Omental fat pad (tissue), 4 donors: ENCODE results near the gene PTPRM. TPM values are rescaled to one million over a fixed set of nuclear protein-coding genes. Genes with fewer than 3 reads are reported as not detected.

ENCODE experiments used
- ATAC-seq: fragments of 150-250 bp; one replicate; pipeline ENCODE4 v1.9.1; 2016; ENCODE audit warnings: mild to moderate bottlenecking, moderate library complexity; ENCODE audit not compliant: low FRiP score
- DNase-seq: peaks from one replicate; pipeline ENCODE4 v3.0.0-alpha.2; 2019; ENCODE audit warnings: low spot score
- CTCF ChIP-seq, 3 donors: fragments of 450-650 bp; IDR thresholded peaks; one replicate each; pipeline ENCODE4 v1.5.1; 2016 to 2017; ENCODE audit warnings: antibody characterized with exemption in 3 of 3, mild to moderate bottlenecking in 3 of 3, moderate library complexity in 2 of 3
- small RNA-seq: library from RNA; depleted of rRNA; stranded (forward); fragments of <200 nt; gene quantifications from one replicate; pipeline ENCODE3, GENCODE V24; 2016
- total RNA-seq, 4 donors: library from RNA; depleted of rRNA; stranded (reverse); fragments of >200 nt; gene quantifications; one replicate each; pipeline ENCODE4 v1.1.0, GENCODE V29; 2016

PTPRM gene
- total RNA-seq, 4 donors from 2014 or later, result 64.8 to 238 (median 144) TPM

- ATAC-seq, result no peak
- DNase-seq, result no peak
- TF ChIP-seq CTCF (IDR thresholded peaks at IDR 0.05), result no peak
Observed at GRCh38 chr18:8450898-8451665, 884.0 kb downstream of the PTPRM start.

DNA sequence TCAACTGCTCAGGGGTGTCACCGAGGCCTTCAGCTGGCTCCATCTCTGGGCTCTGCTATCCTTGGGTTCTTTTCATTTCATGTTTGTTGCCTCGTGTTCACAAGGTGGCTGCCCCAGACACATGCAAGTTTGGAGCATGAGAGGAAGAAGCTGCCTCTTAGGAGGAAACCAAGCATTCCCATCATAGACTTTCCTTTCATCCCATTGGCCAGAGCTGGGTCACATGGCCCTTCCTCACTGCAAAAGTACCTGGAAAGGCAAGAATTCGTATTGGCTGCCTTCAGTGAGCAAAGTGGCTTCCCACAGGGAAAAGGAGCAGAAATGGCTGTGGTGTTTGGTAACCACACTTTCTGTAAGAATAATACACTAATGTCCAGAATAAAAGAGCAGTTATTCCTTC is 886.4 kb downstream of the PTPRM start:
- DNase-seq (no peak), ATAC-seq (no peak)
- TF ChIP-seq CTCF (IDR thresholded peaks at IDR 0.05), result no peak

GRCh38 chr18:8454136-8454535 is 887.0 kb downstream of the PTPRM start:
- no peak for TF ChIP-seq CTCF (IDR thresholded peaks at IDR 0.05)
- ATAC-seq, result no peak
- no peak for DNase-seq

- no peak for ATAC-seq
- DNase-seq, result no peak
- no peak for TF ChIP-seq CTCF (IDR thresholded peaks at IDR 0.05)
Observed at GRCh38 chr18:8455661-8456614, 888.8 kb downstream of the PTPRM start.

Small RNAs within 50 kb of the gene (small RNA-seq; reads per million reads assigned to genes)
- not detected for gene AP001094.1
- not detected for gene RF00012
